GM12878 (cell line): ENCODE results near the gene FAM163A.

Source experiments
- ATF7 ChIP-seq: fragments of 450-650 bp; IDR thresholded peaks from 2 replicates; pipeline ENCODE4 v1.6.1; 2016; ENCODE audit warnings: low read depth, mild to moderate bottlenecking
- CREM ChIP-seq: IDR thresholded peaks from 2 replicates; pipeline ENCODE4 v1.6.1; 2014; ENCODE audit warnings: antibody characterized with exemption, low read depth
- CTCF ChIP-seq, 3 experiments: IDR thresholded peaks in 2 of 3; conservative IDR thresholded peaks in 1 of 3; 2 replicates each; pipeline ENCODE4 v1.5.1; 2011; ENCODE audit warnings: low read depth in 3 of 3, low read length in 3 of 3, mild to moderate bottlenecking in 3 of 3, control low read depth in 2 of 3, moderate library complexity in 2 of 3, inconsistent platforms in 1 of 3, mixed read lengths in 1 of 3; ENCODE audit not compliant: control insufficient read depth in 2 of 3, insufficient read depth in 1 of 3; ENCODE audit errors: extremely low read depth in 1 of 3
- EGR1 ChIP-seq, 2 experiments: IDR thresholded peaks; 1 replicate in 1 of 2; 2 replicates in 1 of 2; pipeline ENCODE4 v1.6.1; 2011 to 2012; ENCODE audit warnings: low read depth in 2 of 2, low read length in 2 of 2, borderline replicate concordance in 1 of 2, mild to moderate bottlenecking in 1 of 2, moderate library complexity in 1 of 2
- GABPA ChIP-seq: IDR thresholded peaks from 2 replicates; pipeline ENCODE4 v1.6.1; 2014; ENCODE audit warnings: antibody characterized with exemption, low read depth, mild to moderate bottlenecking, inconsistent platforms
- HDAC2 ChIP-seq: fragments of 200-600 bp; sonication (generic); IDR thresholded peaks from 2 replicates; pipeline ENCODE4 v1.6.1; 2017
- IRF3 ChIP-seq: fragments of 450-650 bp; IDR thresholded peaks from 2 replicates; pipeline ENCODE4 v1.6.1; 2014; ENCODE audit warnings: mild to moderate bottlenecking
- POLR2A ChIP-seq: IDR thresholded peaks from 2 replicates; pipeline ENCODE4 v1.6.1; 2011; ENCODE audit warnings: low read depth, mild to moderate bottlenecking, low read length
- POLR2AphosphoS5 ChIP-seq: IDR thresholded peaks from 2 replicates; pipeline ENCODE4 v1.6.1; 2011; ENCODE audit warnings: mild to moderate bottlenecking, low read length, inconsistent platforms
- TF ChIP-seq, protein P1 (sequence below): fragments of 150-350 bp; IDR thresholded peaks from 2 replicates; pipeline ENCODE4 v1.6.1; 2016; ENCODE audit warnings: low read depth, low read length
- TF ChIP-seq, protein P2 (sequence below): IDR thresholded peaks from 2 replicates; pipeline ENCODE4 v1.6.1; 2012; ENCODE audit warnings: low read depth, low read length, improper control_type of control experiment

DNA sequence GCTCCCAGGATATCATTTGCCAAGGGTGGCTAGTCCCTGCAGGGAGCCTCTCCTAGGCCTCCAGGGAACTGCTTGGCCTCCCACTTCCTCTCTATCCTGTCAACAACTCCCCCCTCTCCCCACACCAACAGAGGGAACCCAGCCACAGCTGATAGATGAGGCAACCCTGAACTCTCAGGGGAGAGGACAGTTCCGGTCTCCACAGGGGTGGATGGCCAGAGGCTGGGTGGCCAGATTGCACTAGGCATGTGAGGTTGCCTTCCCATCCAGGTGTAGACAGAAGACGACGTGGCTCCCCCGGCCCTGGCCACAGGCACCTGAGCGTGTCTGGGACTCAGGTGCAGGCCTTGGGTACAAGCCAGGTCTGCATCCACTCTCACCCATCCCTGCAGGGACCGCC, 81.2 kb downstream of the FAM163A start:
- TF ChIP-seq EGR1 (IDR thresholded peaks at IDR 0.05; ENCODE audit: borderline replicate concordance in 1 of 2, low read depth in 2 of 2, low read length in 2 of 2) (no peak), POLR2AphosphoS5 (no peak), CREM (no peak), ATF7 (no peak), POLR2A (no peak), GABPA (no peak), HDAC2 (no peak), CTCF (IDR thresholded peaks at IDR 0.05 in 2 of 3, conservative IDR thresholded peaks at IDR 0.05 in 1 of 3; ENCODE audit: control insufficient read depth in 2 of 3, extremely low read depth in 1 of 3, insufficient read depth in 1 of 3, low read depth in 3 of 3, low read length in 3 of 3) (no peak), IRF3 (no peak)
- TF ChIP-seq, protein P1, sequence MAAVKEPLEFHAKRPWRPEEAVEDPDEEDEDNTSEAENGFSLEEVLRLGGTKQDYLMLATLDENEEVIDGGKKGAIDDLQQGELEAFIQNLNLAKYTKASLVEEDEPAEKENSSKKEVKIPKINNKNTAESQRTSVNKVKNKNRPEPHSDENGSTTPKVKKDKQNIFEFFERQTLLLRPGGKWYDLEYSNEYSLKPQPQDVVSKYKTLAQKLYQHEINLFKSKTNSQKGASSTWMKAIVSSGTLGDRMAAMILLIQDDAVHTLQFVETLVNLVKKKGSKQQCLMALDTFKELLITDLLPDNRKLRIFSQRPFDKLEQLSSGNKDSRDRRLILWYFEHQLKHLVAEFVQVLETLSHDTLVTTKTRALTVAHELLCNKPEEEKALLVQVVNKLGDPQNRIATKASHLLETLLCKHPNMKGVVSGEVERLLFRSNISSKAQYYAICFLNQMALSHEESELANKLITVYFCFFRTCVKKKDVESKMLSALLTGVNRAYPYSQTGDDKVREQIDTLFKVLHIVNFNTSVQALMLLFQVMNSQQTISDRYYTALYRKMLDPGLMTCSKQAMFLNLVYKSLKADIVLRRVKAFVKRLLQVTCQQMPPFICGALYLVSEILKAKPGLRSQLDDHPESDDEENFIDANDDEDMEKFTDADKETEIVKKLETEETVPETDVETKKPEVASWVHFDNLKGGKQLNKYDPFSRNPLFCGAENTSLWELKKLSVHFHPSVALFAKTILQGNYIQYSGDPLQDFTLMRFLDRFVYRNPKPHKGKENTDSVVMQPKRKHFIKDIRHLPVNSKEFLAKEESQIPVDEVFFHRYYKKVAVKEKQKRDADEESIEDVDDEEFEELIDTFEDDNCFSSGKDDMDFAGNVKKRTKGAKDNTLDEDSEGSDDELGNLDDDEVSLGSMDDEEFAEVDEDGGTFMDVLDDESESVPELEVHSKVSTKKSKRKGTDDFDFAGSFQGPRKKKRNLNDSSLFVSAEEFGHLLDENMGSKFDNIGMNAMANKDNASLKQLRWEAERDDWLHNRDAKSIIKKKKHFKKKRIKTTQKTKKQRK = no peak
- TF ChIP-seq, protein P2, sequence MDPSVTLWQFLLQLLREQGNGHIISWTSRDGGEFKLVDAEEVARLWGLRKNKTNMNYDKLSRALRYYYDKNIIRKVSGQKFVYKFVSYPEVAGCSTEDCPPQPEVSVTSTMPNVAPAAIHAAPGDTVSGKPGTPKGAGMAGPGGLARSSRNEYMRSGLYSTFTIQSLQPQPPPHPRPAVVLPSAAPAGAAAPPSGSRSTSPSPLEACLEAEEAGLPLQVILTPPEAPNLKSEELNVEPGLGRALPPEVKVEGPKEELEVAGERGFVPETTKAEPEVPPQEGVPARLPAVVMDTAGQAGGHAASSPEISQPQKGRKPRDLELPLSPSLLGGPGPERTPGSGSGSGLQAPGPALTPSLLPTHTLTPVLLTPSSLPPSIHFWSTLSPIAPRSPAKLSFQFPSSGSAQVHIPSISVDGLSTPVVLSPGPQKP = no peak
